Endothelial cell of umbilical vein (primary cell): Measurements from ENCODE around the gene WDR77.

Source experiments
- EZH2 ChIP-seq: IDR thresholded peaks from 2 replicates; pipeline ENCODE4 v1.6.1; 2012; ENCODE audit warnings: borderline replicate concordance, low read depth, mild to moderate bottlenecking, moderate library complexity, low read length, inconsistent platforms; ENCODE audit not compliant: severe bottlenecking
- FOS ChIP-seq: IDR thresholded peaks from 2 replicates; pipeline ENCODE4 v1.6.1; 2011; ENCODE audit warnings: mild to moderate bottlenecking, low read length, moderate library complexity, borderline replicate concordance; ENCODE audit not compliant: insufficient read depth
- MYC ChIP-seq: IDR thresholded peaks from one replicate; pipeline ENCODE4 v1.6.1; 2011; ENCODE audit warnings: mild to moderate bottlenecking, low read depth, low read length
- POLR2A ChIP-seq: IDR thresholded peaks from 2 replicates; pipeline ENCODE4 v1.6.1; 2012; ENCODE audit warnings: low read depth, mild to moderate bottlenecking, control low read depth, low read length
- TF ChIP-seq, protein P1 (sequence below), 2 donors: IDR thresholded peaks; 1 replicate in 1 of 2; 2 replicates in 1 of 2; pipeline ENCODE4 v1.5.1; 2011; ENCODE audit warnings: low read length in 2 of 2, mild to moderate bottlenecking in 2 of 2, moderate library complexity in 2 of 2, control low read depth in 1 of 2, inconsistent platforms in 1 of 2, low read depth in 1 of 2; ENCODE audit not compliant: insufficient read depth in 1 of 2; ENCODE audit errors: extremely low read depth in 1 of 2

DNA sequence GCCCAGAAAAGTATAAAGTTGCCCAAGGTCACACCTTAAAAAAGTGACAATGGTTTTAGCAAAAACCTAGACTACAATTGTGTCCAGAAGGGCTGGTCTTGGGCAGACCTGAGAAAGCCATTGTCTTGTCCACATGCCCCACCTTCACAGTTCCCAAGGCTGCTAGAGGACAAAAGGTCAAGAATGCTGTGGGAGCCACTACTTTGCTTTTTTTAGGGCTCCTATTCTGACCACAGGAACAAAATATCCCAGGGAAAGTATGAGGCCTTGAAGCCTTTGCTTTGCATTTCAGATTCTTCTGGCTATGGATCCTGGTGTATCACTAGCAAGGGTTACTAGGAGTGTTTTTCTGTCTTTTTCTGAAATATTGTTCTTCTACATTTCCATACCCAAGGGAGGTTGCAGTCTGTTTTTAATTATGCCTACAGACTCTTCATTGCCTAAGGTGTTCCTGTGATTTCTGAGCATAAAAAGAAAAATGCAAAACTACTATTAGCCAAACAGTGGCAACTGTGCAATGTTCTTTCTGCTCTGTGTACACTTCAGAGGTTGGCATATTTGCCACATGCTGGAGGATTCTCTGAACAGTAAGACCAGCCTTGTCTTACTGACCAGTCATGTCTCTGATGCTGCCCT is 35.5 kb upstream of the WDR77 start:
- TF ChIP-seq, protein P1, sequence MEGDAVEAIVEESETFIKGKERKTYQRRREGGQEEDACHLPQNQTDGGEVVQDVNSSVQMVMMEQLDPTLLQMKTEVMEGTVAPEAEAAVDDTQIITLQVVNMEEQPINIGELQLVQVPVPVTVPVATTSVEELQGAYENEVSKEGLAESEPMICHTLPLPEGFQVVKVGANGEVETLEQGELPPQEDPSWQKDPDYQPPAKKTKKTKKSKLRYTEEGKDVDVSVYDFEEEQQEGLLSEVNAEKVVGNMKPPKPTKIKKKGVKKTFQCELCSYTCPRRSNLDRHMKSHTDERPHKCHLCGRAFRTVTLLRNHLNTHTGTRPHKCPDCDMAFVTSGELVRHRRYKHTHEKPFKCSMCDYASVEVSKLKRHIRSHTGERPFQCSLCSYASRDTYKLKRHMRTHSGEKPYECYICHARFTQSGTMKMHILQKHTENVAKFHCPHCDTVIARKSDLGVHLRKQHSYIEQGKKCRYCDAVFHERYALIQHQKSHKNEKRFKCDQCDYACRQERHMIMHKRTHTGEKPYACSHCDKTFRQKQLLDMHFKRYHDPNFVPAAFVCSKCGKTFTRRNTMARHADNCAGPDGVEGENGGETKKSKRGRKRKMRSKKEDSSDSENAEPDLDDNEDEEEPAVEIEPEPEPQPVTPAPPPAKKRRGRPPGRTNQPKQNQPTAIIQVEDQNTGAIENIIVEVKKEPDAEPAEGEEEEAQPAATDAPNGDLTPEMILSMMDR (IDR thresholded peaks at IDR 0.05; ENCODE audit: extremely low read depth in 1 of 2, insufficient read depth in 1 of 2, low read depth in 1 of 2, low read length in 2 of 2), result no peak
- TF ChIP-seq FOS (no peak), EZH2 (no peak), POLR2A (no peak), MYC (no peak)
